Vagina (tissue), 2 donors: ENCODE data around the gene FRMD7. TPM values are rescaled to one million over a fixed set of nuclear protein-coding genes. Genes with fewer than 3 reads are reported as not detected.

ENCODE experiments used
- DNase-seq, 2 donors: peaks; one replicate each; pipeline ENCODE4 v3.0.0-alpha.2; 2017; ENCODE audit errors: extremely low spot score in 2 of 2
- H3K27ac ChIP-seq: fragments of 200-600 bp; sonication (generic); one replicate; pipeline ENCODE4 v1.5.1; 2019
- H3K27me3 ChIP-seq: fragments of 200-600 bp; sonication (generic); one replicate; pipeline ENCODE4 v1.5.1; 2019
- H3K36me3 ChIP-seq, 2 donors: fragments of 200-600 bp; sonication (generic); one replicate each; pipeline ENCODE4 v1.5.1; 2017 to 2019
- H3K4me1 ChIP-seq: fragments of 200-600 bp; sonication (generic); one replicate; pipeline ENCODE4 v1.5.1; 2019
- H3K4me3 ChIP-seq, 2 donors: fragments of 200-600 bp; sonication (generic); 1 replicate in 1 of 2; 2 replicates in 1 of 2; pipeline ENCODE4 v1.5.1; 2016 to 2019
- H3K9me3 ChIP-seq: fragments of 200-600 bp; sonication (generic); one replicate; pipeline ENCODE4 v1.5.1; 2019
- POLR2A ChIP-seq, 2 donors: fragments of 450-650 bp; IDR thresholded peaks; one replicate each; pipeline ENCODE4 v1.6.1; 2017; ENCODE audit warnings: antibody characterized with exemption in 2 of 2, mild to moderate bottlenecking in 2 of 2, moderate library complexity in 2 of 2
- POLR2AphosphoS5 ChIP-seq, 2 donors: sonication (generic); formaldehyde crosslinking; IDR thresholded peaks; one replicate each; pipeline ENCODE4 v1.9.0; 2017; ENCODE audit warnings: antibody characterized with exemption in 2 of 2, mild to moderate bottlenecking in 2 of 2, low read depth in 1 of 2; ENCODE audit not compliant: insufficient read depth in 1 of 2
- intact Hi-C: fragments of 100-400 bp; cut with DNase I; formaldehyde crosslinking; loops from one replicate; pipeline ENCODE4 v1.15.1; 2023
- total RNA-seq: library from RNA; depleted of rRNA; stranded (reverse); fragments of >200 nt; gene quantifications from one replicate; pipeline ENCODE4 v1.2.3, GENCODE V29; 2016
- TF ChIP-seq, protein P1 (sequence below), 3 experiments: fragments of 450-650 bp in 2 of 3; fragments of 200-600 bp in 1 of 3; sonication (generic) in 1 of 3; IDR thresholded peaks; one replicate each; pipeline ENCODE4 v1.5.1; 2017 to 2019; ENCODE audit warnings: antibody characterized with exemption in 3 of 3, mild to moderate bottlenecking in 2 of 3, moderate library complexity in 2 of 3

The FRMD7 gene
- total RNA-seq, 1 donor from 2014 or later: not detected

DNA sequence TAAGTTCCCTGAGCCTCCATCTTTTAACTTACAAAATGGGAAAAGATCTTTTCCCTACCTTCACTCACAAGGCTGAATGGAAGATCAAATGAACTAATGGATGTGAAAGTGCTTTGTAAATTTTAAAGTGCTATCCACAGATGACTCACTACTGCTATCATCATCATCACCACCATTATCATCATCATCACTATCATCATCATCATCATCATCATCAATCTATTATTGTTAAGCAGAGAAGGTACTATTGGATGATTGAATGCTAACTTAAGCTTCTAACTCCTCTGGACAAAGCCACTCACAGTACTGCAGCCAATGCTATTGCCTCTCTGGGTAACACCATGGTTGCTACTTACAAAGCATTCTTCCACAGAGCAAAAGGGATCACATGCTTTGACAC, 1.9 kb downstream of the FRMD7 start:
- no peaks in the 10 kb centered on the region for H3K4me1 ChIP-seq
- no peaks in the 10 kb centered on the region for H3K36me3 ChIP-seq
- intact Hi-C loops: no loop called here
- no peak for DNase-seq
- H3K27ac ChIP-seq: no peak overlapping the region
- H3K9me3 ChIP-seq: no peaks in the 10 kb centered on the region
- TF ChIP-seq POLR2AphosphoS5 (IDR thresholded peaks at IDR 0.05; ENCODE audit: insufficient read depth in 1 of 2, low read depth in 1 of 2) (no peak), POLR2A (IDR thresholded peaks at IDR 0.05) (no peak)
- TF ChIP-seq, protein P1, sequence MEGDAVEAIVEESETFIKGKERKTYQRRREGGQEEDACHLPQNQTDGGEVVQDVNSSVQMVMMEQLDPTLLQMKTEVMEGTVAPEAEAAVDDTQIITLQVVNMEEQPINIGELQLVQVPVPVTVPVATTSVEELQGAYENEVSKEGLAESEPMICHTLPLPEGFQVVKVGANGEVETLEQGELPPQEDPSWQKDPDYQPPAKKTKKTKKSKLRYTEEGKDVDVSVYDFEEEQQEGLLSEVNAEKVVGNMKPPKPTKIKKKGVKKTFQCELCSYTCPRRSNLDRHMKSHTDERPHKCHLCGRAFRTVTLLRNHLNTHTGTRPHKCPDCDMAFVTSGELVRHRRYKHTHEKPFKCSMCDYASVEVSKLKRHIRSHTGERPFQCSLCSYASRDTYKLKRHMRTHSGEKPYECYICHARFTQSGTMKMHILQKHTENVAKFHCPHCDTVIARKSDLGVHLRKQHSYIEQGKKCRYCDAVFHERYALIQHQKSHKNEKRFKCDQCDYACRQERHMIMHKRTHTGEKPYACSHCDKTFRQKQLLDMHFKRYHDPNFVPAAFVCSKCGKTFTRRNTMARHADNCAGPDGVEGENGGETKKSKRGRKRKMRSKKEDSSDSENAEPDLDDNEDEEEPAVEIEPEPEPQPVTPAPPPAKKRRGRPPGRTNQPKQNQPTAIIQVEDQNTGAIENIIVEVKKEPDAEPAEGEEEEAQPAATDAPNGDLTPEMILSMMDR (IDR thresholded peaks at IDR 0.05): no peak
- no peak overlapping the region for H3K4me3 ChIP-seq
- no peaks in the 10 kb centered on the region for H3K27me3 ChIP-seq

DNA sequence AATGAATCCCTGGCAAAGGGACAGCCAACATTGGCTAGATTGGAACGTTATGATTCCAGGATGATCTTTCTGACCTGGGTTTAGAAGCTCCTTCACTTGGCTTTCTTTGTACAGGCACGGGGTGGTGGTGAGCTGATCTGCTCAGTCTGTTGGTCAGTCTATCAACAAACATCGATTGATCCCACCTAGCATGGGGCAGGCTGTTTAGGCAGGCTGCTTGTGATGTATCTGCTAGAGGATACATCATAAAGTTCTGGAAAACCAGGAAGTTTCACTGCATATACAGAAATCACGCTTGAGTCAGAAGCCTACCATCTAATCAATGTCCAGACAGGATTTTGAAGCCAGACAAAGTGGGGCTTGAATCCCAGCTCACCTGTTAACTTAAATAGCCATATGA, 6.9 kb downstream of the FRMD7 start:
- Histone ChIP-seq H3K36me3 (no peaks in the 10 kb centered on the region), H3K4me1 (no peaks in the 10 kb centered on the region), H3K9me3 (no peaks in the 10 kb centered on the region), H3K27me3 (no peaks in the 10 kb centered on the region), H3K4me3 (no peak overlapping the region), H3K27ac (no peak overlapping the region)
- no peak for DNase-seq
- TF ChIP-seq POLR2A (IDR thresholded peaks at IDR 0.05) (no peak), POLR2AphosphoS5 (IDR thresholded peaks at IDR 0.05; ENCODE audit: insufficient read depth in 1 of 2, low read depth in 1 of 2) (no peak)
- TF ChIP-seq, protein P1 (IDR thresholded peaks at IDR 0.05): no peak
- intact Hi-C loops: no loop called here

DNA sequence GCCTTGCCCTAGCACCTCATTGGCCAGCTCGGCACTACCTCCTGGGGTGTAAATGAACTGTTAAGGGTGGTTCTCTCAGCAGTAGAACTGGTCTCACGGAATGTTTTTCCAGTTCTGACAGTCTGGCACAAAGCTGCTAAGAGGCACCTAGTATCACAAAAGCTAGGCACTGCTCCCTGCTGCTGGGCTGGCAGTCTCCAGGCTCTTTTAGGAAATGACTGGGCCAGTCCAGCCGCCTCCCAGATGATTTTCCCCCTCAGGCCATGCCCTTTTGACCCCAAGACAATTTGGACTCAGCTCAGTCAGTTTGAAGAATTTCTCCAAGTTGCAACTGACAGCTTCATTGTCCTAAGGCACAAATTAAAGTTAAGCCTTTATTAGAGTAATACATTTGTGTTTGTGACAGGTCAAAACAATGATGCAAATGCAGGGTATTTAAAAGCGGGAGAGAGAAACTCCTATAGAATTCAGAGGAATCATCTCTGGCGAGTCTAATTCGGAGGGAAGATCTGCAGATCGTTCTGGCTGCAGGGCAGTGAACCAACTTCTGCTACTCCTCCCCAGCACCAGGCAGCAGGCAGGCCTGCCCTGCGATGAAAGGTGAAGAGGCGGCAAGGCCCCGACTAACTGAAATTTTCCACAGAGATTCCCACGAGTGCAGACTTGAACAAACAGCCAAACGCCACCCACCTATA, 7.9 kb downstream of the FRMD7 start:
- no peak for TF ChIP-seq POLR2AphosphoS5 (IDR thresholded peaks at IDR 0.05; ENCODE audit: insufficient read depth in 1 of 2, low read depth in 1 of 2)
- TF ChIP-seq POLR2A (IDR thresholded peaks at IDR 0.05): no peak
- TF ChIP-seq, protein P1 (IDR thresholded peaks at IDR 0.05): no peak
- Histone ChIP-seq H3K9me3 (no peaks in the 10 kb centered on the region), H3K27me3 (no peaks in the 10 kb centered on the region), H3K4me1 (no peaks in the 10 kb centered on the region), H3K36me3 (no peaks in the 10 kb centered on the region), H3K27ac (no peak overlapping the region), H3K4me3 (no peak overlapping the region)
- intact Hi-C loops: no loop called here
- no peak for DNase-seq

DNA sequence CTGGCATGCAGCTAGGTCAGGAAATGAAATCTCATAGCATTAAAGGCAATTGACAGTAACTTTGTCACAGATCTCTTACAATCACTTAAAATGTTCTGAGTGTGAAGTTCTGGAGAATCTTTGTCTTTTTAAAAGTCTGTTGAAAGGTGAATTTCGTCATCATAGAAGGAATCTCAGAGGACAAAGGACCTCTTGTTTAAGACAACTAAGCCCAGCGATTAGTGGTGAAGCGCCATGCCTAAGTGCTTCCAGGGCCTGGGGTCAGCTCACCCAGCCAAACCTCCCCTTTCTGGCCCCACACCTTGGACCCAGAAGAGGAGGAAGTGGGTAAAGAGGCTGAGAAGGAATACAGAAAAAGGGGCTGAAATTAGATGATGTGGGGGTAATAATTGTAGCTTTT, 8.5 kb downstream of the FRMD7 start:
- no peak for TF ChIP-seq POLR2AphosphoS5 (IDR thresholded peaks at IDR 0.05; ENCODE audit: insufficient read depth in 1 of 2, low read depth in 1 of 2)
- TF ChIP-seq POLR2A (IDR thresholded peaks at IDR 0.05): no peak
- TF ChIP-seq, protein P1 (IDR thresholded peaks at IDR 0.05): no peak
- Histone ChIP-seq H3K36me3 (no peaks in the 10 kb centered on the region), H3K27ac (no peak overlapping the region), H3K9me3 (no peaks in the 10 kb centered on the region), H3K4me1 (no peaks in the 10 kb centered on the region), H3K27me3 (no peaks in the 10 kb centered on the region), H3K4me3 (no peak overlapping the region)
- no peak for DNase-seq
- intact Hi-C loops: no loop called here

DNA sequence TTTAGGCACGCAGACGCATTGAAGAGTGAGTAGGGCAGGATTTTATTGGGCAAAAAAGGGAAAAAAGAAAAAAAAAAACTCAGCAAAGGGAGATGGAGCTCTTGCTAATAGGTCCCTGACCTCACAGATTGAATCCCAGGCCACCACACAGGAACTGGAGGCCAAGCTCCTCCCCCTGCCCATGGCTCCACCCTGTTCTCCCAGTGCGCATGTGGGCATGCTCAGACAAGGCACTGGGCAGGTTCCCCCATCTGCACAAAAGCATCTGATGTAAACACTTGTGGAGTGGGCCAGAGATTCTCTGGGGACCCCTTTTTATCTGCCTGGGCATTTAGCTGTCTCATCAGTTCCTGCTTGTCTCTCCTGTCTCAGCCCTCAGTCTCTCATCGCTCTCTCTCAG, 9.5 kb downstream of the FRMD7 start:
- TF ChIP-seq, protein P1 (IDR thresholded peaks at IDR 0.05): no peak
- no peak for TF ChIP-seq POLR2A (IDR thresholded peaks at IDR 0.05)
- H3K27ac ChIP-seq: no peak overlapping the region

More for the DNA sequence above, 9.5 kb downstream of the FRMD7 start:
- intact Hi-C loops: no loop called here
- Histone ChIP-seq H3K4me3 (no peak overlapping the region), H3K9me3 (no peaks in the 10 kb centered on the region), H3K27me3 (no peaks in the 10 kb centered on the region), H3K36me3 (no peaks in the 10 kb centered on the region), H3K4me1 (no peaks in the 10 kb centered on the region)
- no peak for DNase-seq
